Measurements from ENCODE around the gene GALK1.
"Not testable (repeated sequence)": the region's sequence is repeated elsewhere in the genome, so short reads cannot be mapped to it uniquely, and the experiment has no call there.

Gene GALK1

GRCh38 chr17:75763613-75764416 is 1.2 kb downstream of the GALK1 start:
- no peak for DNase-seq

- DNase-seq: no peak
Measured at GRCh38 chr17:75763269-75763607, 1.8 kb downstream of the GALK1 start.

GRCh38 chr17:75762513-75763268 is 2.3 kb downstream of the GALK1 start:
- DNase-seq: no peak

GRCh38 chr17:75759978-75760640 is 4.9 kb downstream of the GALK1 start:
- not testable (repeated sequence) for DNase-seq

GRCh38 chr17:75759457-75759856 is 5.5 kb downstream of the GALK1 start:
- DNase-seq: no peak

- DNase-seq: no peak
Measured at GRCh38 chr17:75758131-75758905, 6.7 kb downstream of the GALK1 start.

- no peak for DNase-seq
Measured at GRCh38 chr17:75757086-75757681, 7.8 kb downstream of the GALK1 start.

GRCh38 chr17:75756451-75757085 is 8.4 kb downstream of the GALK1 start:
- DNase-seq: no peak

- no peak for DNase-seq
Measured at GRCh38 chr17:75755990-75756389, 9.0 kb downstream of the GALK1 start.

GRCh38 chr17:75755205-75755901 is 9.6 kb downstream of the GALK1 start:
- DNase-seq: no peak

GRCh38 chr17:75754378-75755204 is 10.4 kb downstream of the GALK1 start:
- no peak for DNase-seq

GRCh38 chr17:75753514-75754377 is 11.2 kb downstream of the GALK1 start:
- DNase-seq: no peak

- no peak for DNase-seq
Measured at GRCh38 chr17:75752802-75753513, 12.0 kb downstream of the GALK1 start.

- no peak for DNase-seq
Measured at GRCh38 chr17:75752405-75752709, 12.6 kb downstream of the GALK1 start.

- no peak for DNase-seq
Measured at GRCh38 chr17:75751676-75752404, 13.2 kb downstream of the GALK1 start.

GRCh38 chr17:75750661-75751423 is 14.2 kb downstream of the GALK1 start:
- DNase-seq: no peak
